Measurements from ENCODE around the gene ISG15. TPM values are rescaled to one million over a fixed set of nuclear protein-coding genes. Genes with fewer than 3 reads are reported as not detected.

Gene ISG15
- total RNA-seq, 1 donor from 2014 or later: 22.3 TPM

- Mint-ChIP-seq H3K4me3 (no peak overlapping the region), H3K27ac (ENCODE audit: unreplicated experiment) (no peak overlapping the region), H3K27me3 (ENCODE audit: low read depth) (peaks cover 60% of the 10 kb centered on the region), H3K9me3 (no peaks in the 10 kb centered on the region), H3K4me1 (peaks cover 15% of the 10 kb centered on the region), H3K36me3 (ENCODE audit: low read depth) (no peaks in the 10 kb centered on the region)
- DNase-seq (ENCODE audit: low read depth, low spot score): no peak
- no peak for TF ChIP-seq CTCF (conservative IDR thresholded peaks at IDR 0.05)
These were observed 48.5 kb downstream of the ISG15 start for GRCh38 chr1:1061682-1062345.

DNA sequence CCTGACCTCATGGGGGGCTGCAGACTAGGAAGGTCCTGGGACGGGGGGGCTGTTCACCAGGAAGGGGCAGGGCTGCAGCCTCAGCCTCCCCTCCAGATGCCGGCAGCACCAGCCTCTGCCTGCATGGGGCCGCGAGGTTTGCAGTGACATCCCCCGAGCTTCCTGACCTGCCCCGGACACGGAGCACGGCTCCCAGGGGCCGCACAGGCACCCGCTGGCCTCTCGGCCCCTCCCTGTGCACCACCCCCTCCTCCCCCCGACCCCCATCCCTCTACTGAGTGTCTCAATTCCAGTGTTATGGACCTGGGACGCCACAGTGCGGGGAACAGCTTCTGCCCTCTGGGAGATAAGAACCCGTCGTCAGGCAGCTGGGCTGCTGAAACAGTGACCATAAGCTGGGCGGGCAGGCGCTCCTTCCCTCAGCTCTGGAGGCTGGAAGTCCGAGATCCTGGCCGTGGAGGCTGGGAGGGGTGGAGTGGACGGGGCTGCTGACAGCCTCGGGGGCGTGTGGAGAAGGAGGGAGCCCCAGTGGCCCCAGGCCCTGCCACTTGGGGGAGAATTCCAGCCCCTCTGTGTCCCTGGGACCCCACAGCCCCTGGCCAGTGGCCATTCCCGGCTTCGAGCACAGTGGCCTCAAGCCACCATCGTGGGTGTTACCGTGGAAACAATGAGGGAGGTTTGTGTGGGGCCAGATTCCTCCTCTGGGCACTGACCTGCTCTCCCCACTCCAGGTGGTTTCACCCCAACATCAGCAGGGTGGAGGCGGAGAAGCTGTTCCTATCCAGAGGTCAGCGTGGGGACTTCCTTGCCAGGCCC is 49.3 kb downstream of the ISG15 start:
- Mint-ChIP-seq H3K4me3 (no peak overlapping the region), H3K9me3 (no peaks in the 10 kb centered on the region), H3K27me3 (ENCODE audit: low read depth) (peaks cover 63% of the 10 kb centered on the region), H3K4me1 (peaks cover 15% of the 10 kb centered on the region), H3K27ac (ENCODE audit: unreplicated experiment) (no peak overlapping the region), H3K36me3 (ENCODE audit: low read depth) (no peaks in the 10 kb centered on the region)
- no peak for TF ChIP-seq CTCF (conservative IDR thresholded peaks at IDR 0.05)
- no peak for DNase-seq (ENCODE audit: low read depth, low spot score)

GRCh38 chr1:1063261-1063944 is 50.1 kb downstream of the ISG15 start:
- Mint-ChIP-seq H3K36me3 (ENCODE audit: low read depth) (no peaks in the 10 kb centered on the region), H3K27ac (ENCODE audit: unreplicated experiment) (no peak overlapping the region), H3K9me3 (no peaks in the 10 kb centered on the region), H3K4me3 (no peak overlapping the region), H3K27me3 (ENCODE audit: low read depth) (peaks cover 60% of the 10 kb centered on the region), H3K4me1 (peaks cover 6% of the 10 kb centered on the region)
- DNase-seq (ENCODE audit: low read depth, low spot score): no peak
- no peak for TF ChIP-seq CTCF (conservative IDR thresholded peaks at IDR 0.05)

Other genes starting within 250 kb of the ISG15 start
- 0.14 TPM in 1 of 2 replicates, not detected in the other for gene SAMD11, start 89.6 kb upstream of the ISG15 start, total RNA-seq
- gene NOC2L, start 54.2 kb upstream of the ISG15 start, total RNA-seq: 95.4 and 106 TPM in 2 replicates
- gene KLHL17, start 52.9 kb upstream of the ISG15 start, total RNA-seq: 41.5 and 43.9 TPM in 2 replicates
- not detected in 2 replicates for gene PLEKHN1, start 47.0 kb upstream of the ISG15 start, total RNA-seq
- 0.11 TPM in 1 of 2 replicates, not detected in the other for gene PERM1, start 31.4 kb upstream of the ISG15 start, total RNA-seq
- gene HES4, start 13.4 kb upstream of the ISG15 start, total RNA-seq: 35.7 and 38.0 TPM in 2 replicates
- gene AGRN, start 6.6 kb downstream of the ISG15 start, total RNA-seq: 192 and 203 TPM in 2 replicates
- gene RNF223, start 60.8 kb downstream of the ISG15 start, total RNA-seq: not detected in 2 replicates
- 26.1 and 26.2 TPM in 2 replicates for gene C1orf159, start 102.6 kb downstream of the ISG15 start, total RNA-seq
- not detected in 2 replicates for gene TTLL10, start 160.4 kb downstream of the ISG15 start, total RNA-seq
- gene TNFRSF18, start 193.1 kb downstream of the ISG15 start, total RNA-seq: not detected in 2 replicates
- 0.19 and 0.20 TPM in 2 replicates for gene TNFRSF4, start 200.7 kb downstream of the ISG15 start, total RNA-seq
- gene SDF4, start 218.5 kb downstream of the ISG15 start, total RNA-seq: 76.1 and 93.8 TPM in 2 replicates
- 39.8 and 41.1 TPM in 2 replicates for gene B3GALT6, start 218.7 kb downstream of the ISG15 start, total RNA-seq
- gene C1QTNF12, start 233.2 kb downstream of the ISG15 start, total RNA-seq: 0.66 and 0.79 TPM in 2 replicates

Measured in neural crest cell (in vitro differentiated cells).